Forelimb muscle (tissue), 1 donor: Measurements from ENCODE around the gene COX15. TPM values are rescaled to one million over a fixed set of nuclear protein-coding genes. Genes with fewer than 3 reads are reported as not detected.

Source experiments
- polyA plus RNA-seq: library from polyadenylated mRNA; unstranded; fragments of 120-200 nt; gene quantifications from one replicate; pipeline ENCODE4 v1.2.1, GENCODE V29; 2013; ENCODE audit not compliant: insufficient read length

The COX15 gene
- polyA plus RNA-seq, 1 donor, result 29.8 TPM

Other genes with a start within 250 kb of the COX15 start
- gene NKX2-3, start 199.2 kb downstream of the COX15 start, polyA plus RNA-seq, result 1.2 TPM
- 32.8 TPM for gene SLC25A28, start 111.7 kb downstream of the COX15 start, polyA plus RNA-seq
- 3.7 TPM for gene ENTPD7, start 72.6 kb downstream of the COX15 start, polyA plus RNA-seq
- gene CUTC, start 107 bp upstream of the COX15 start, polyA plus RNA-seq, result 23.6 TPM
- 1.0 TPM for gene ABCC2, start 50.5 kb upstream of the COX15 start, polyA plus RNA-seq